T-helper 17 cell (primary cell): ENCODE measurements around the gene PARD3B. TPM values are rescaled to one million over a fixed set of nuclear protein-coding genes. Genes with fewer than 3 reads are reported as not detected.

Experiments
- ATAC-seq: fragments of 150-1000 bp; cut with Tn5 transposase; 2 replicates; pipeline ENCODE4 v1.10.0; 2021; ENCODE audit warnings: mild to moderate bottlenecking, moderate library complexity
- DNase-seq, 3 donors: peaks; one replicate each; pipeline versions ENCODE4 v3.0.0 to v3.0.0-alpha.2; 2020 to 2021
- H3K9me3 ChIP-seq: one replicate; pipeline ENCODE4 v1.7.0; 2013; ENCODE audit warnings: low read length, mild to moderate bottlenecking; ENCODE audit not compliant: control insufficient read depth, poor library complexity, severe bottlenecking
- H3K27ac Mint-ChIP-seq: one replicate; pipeline ENCODE4 v1.8.0; 2022; ENCODE audit warnings: mild to moderate bottlenecking, moderate library complexity, mixed read lengths
- H3K27me3 Mint-ChIP-seq: one replicate; pipeline ENCODE4 v1.8.0; 2022; ENCODE audit warnings: mixed read lengths
- H3K36me3 Mint-ChIP-seq: one replicate; pipeline ENCODE4 v1.8.0; 2022; ENCODE audit warnings: low read depth, mixed read lengths
- H3K4me1 Mint-ChIP-seq: one replicate; pipeline ENCODE4 v1.8.0; 2022; ENCODE audit warnings: mild to moderate bottlenecking, mixed read lengths
- H3K4me3 Mint-ChIP-seq: one replicate; pipeline ENCODE4 v1.8.0; 2022; ENCODE audit warnings: mild to moderate bottlenecking, moderate library complexity, mixed read lengths
- total RNA-seq, 4 donors: library from RNA in 2 of 4; stranded (reverse) in 2 of 4; gene quantifications; one replicate each; pipeline ENCODE4 v1.2.3 and lab custom pipeline; 2022 to 2026

Gene PARD3B
- total RNA-seq, 2 donors from 2014 or later, result 1.5 to 3.0 TPM

GRCh38 chr2:205259121-205259520 lies 713.8 kb downstream of the PARD3B start:
- Mint-ChIP-seq H3K4me1 (no peaks in the 10 kb centered on the region), H3K27ac (no peak overlapping the region), H3K36me3 (no peaks in the 10 kb centered on the region), H3K4me3 (no peak overlapping the region), H3K27me3 (no peaks in the 10 kb centered on the region)
- no peak for DNase-seq
- no peaks in the 10 kb centered on the region for H3K9me3 ChIP-seq
- ATAC-seq, result no peak

GRCh38 chr2:205261516-205262020 lies 716.3 kb downstream of the PARD3B start:
- no peaks in the 10 kb centered on the region for H3K9me3 ChIP-seq
- H3K27ac Mint-ChIP-seq, result no peak overlapping the region
- H3K27me3 Mint-ChIP-seq, result peaks cover 1% of the 10 kb centered on the region
- no peak overlapping the region for H3K4me3 Mint-ChIP-seq
- no peaks in the 10 kb centered on the region for H3K4me1 Mint-ChIP-seq
- no peak for ATAC-seq
- H3K36me3 Mint-ChIP-seq, result no peaks in the 10 kb centered on the region
- no peak for DNase-seq

GRCh38 chr2:205267323-205267722 lies 722.0 kb downstream of the PARD3B start:
- Mint-ChIP-seq H3K4me1 (no peaks in the 10 kb centered on the region), H3K4me3 (no peak overlapping the region), H3K27me3 (peaks cover 11% of the 10 kb centered on the region), H3K36me3 (no peaks in the 10 kb centered on the region), H3K27ac (no peak overlapping the region)
- ATAC-seq (no peak), DNase-seq (no peak)
- peaks cover 3% of the 10 kb centered on the region for H3K9me3 ChIP-seq

DNA sequence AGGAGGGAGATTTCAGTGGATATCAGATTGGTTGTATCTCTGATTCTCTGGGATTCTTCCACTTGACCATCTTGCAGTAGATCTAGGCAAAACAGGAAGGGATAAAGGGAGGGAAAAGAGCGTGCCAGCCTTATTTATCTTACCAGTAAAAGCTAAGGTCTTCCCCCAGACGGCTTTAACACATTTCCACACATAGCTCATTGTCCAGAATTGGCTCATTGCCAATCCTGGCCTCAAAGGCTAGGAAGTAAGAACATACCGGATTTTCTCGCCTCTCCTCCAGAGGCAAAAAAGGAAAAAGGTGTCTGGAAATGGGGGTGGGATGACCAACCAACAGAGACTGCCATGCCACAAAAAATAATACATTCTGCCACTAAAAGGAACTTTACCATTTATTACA lies 725.4 kb downstream of the PARD3B start:
- DNase-seq (no peak), ATAC-seq (no peak)
- Mint-ChIP-seq H3K36me3 (no peaks in the 10 kb centered on the region), H3K4me3 (no peak overlapping the region), H3K27ac (no peak overlapping the region), H3K27me3 (peaks cover 11% of the 10 kb centered on the region), H3K4me1 (no peaks in the 10 kb centered on the region)
- peaks cover 3% of the 10 kb centered on the region for H3K9me3 ChIP-seq

- no peak overlapping the region for H3K27ac Mint-ChIP-seq
- no peak for DNase-seq
- ATAC-seq, result no peak
- H3K27me3 Mint-ChIP-seq, result peaks cover 6% of the 10 kb centered on the region
- H3K4me3 Mint-ChIP-seq, result no peak overlapping the region
- peaks cover 2% of the 10 kb centered on the region for H3K9me3 ChIP-seq
- H3K36me3 Mint-ChIP-seq, result no peaks in the 10 kb centered on the region
- H3K4me1 Mint-ChIP-seq, result no peaks in the 10 kb centered on the region
These were observed 727.9 kb downstream of the PARD3B start for GRCh38 chr2:205273148-205273547.

DNA sequence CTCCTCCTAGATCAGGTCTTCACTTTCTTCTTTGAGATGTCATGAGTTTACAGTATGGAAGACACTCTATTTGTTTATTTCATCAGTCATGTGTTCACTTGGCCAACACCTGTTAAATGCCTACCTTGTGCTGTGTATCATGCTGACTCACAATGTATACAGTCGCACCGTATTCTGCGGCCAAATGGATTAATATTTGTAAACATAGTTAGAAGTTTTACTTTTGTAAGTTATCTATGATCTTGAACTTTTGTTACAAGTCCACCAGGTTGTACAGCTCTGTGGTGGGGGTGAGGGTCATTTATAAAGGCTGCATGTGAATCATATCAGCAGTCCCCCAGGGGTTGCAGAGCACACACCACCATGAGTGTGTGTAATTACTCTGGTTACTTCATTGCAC lies 728.4 kb downstream of the PARD3B start:
- Mint-ChIP-seq H3K36me3 (no peaks in the 10 kb centered on the region), H3K4me3 (no peak overlapping the region)
- ATAC-seq, result no peak

DNA sequence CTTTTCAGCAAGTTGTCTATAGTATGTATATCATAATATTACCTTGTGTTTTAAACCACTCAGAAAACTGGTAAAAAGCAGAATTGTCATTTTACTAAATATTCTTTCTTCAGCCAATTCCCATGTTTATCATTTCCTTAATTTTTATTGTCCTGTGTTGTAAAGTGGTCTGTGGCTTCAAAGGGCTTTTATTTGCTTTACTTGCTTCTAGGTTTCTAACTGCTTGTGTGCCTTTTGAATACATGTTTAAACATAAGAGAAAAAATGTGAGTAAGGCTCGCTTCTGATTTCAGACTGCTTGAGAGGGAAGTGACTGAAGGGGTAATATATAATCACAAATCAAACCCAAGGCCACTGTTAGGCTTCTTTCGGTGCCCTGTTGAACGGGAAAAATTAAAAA lies 729.5 kb downstream of the PARD3B start:
- Mint-ChIP-seq H3K27ac (no peak overlapping the region), H3K4me1 (no peaks in the 10 kb centered on the region), H3K36me3 (no peaks in the 10 kb centered on the region), H3K4me3 (no peak overlapping the region), H3K27me3 (peaks cover 6% of the 10 kb centered on the region)
- no peaks in the 10 kb centered on the region for H3K9me3 ChIP-seq
- no peak for ATAC-seq
- no peak for DNase-seq

More for the DNA sequence above, 728.4 kb downstream of the PARD3B start:
- no peaks in the 10 kb centered on the region for H3K9me3 ChIP-seq
- peaks cover 6% of the 10 kb centered on the region for H3K27me3 Mint-ChIP-seq
- DNase-seq, result no peak
- H3K27ac Mint-ChIP-seq, result no peak overlapping the region
- no peaks in the 10 kb centered on the region for H3K4me1 Mint-ChIP-seq

DNA sequence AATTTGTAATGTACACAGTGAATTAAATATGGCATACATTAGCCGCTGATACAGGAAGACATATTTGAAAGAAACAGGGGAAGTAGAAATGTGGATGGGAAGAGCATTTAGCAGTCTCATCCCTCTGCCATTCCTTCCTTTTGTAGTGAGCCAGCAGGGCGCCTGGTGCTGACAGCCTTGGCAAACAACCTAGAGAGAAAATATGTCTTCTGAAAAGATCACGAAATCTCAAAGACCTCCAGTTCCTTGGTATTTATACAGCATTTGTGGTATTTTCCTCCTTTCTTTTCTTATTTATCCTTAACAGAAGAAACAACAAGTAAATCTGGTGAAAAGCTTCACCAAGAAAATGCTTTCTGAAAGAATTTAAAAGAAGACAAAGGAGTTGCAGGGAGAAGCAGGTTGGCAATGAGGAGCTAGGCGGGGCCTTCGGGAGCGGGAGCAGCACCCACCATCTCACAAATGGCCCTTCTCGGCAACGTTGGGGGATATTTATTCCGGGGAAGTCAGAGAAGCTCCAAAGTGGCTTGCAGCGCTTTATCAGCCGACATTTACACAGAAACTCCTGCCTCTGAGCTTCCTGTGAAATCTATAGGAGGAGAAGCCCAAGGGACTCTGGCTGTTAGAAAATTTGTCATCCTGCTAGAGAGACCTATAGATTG lies 731.0 kb downstream of the PARD3B start:
- H3K27ac Mint-ChIP-seq, result no peak overlapping the region
- H3K36me3 Mint-ChIP-seq, result no peaks in the 10 kb centered on the region
- DNase-seq (no peak), ATAC-seq (no peak)
- H3K4me3 Mint-ChIP-seq, result no peak overlapping the region
- H3K4me1 Mint-ChIP-seq, result no peaks in the 10 kb centered on the region
- no peaks in the 10 kb centered on the region for H3K9me3 ChIP-seq
- no peaks in the 10 kb centered on the region for H3K27me3 Mint-ChIP-seq

DNA sequence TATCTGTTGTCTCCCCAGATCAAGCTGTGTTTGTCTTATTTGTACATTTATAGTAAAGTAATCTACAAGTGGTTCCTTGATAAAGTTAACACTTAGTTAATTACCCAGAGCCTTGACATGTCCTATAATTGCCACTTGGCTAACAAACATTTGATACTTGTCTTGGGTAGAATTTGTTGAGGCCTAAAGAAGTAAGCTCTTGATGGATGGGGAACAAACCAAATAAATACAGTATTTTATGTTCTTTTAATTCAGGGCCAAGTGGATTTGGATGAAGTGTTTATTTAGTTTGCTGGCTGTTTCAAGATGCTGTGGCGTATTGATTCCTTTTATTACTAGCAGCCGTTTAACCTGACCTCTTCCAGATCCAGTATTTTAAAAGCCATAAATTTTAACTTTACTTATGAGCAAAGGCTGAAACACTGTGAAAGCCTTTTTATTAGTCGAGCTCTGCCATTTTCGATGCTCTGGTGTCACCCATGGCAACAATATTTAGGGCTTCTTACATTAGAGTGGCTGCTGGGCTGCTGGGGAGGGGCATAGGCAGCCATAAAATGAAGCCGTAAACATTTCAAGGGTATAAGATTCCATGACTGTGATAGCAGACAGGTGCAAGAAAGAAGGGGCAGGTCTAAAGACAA lies 735.4 kb downstream of the PARD3B start:
- DNase-seq, result no peak
- Mint-ChIP-seq H3K4me3 (no peak overlapping the region), H3K27ac (no peak overlapping the region), H3K4me1 (no peaks in the 10 kb centered on the region), H3K36me3 (no peaks in the 10 kb centered on the region), H3K27me3 (no peaks in the 10 kb centered on the region)
- no peaks in the 10 kb centered on the region for H3K9me3 ChIP-seq
- ATAC-seq, result no peak

- Mint-ChIP-seq H3K27ac (no peak overlapping the region), H3K4me1 (no peaks in the 10 kb centered on the region), H3K36me3 (no peaks in the 10 kb centered on the region), H3K4me3 (no peak overlapping the region), H3K27me3 (no peaks in the 10 kb centered on the region)
- no peak for DNase-seq
- no peak for ATAC-seq
- H3K9me3 ChIP-seq, result no peaks in the 10 kb centered on the region
These were observed 738.5 kb downstream of the PARD3B start for GRCh38 chr2:205283736-205284270.

DNA sequence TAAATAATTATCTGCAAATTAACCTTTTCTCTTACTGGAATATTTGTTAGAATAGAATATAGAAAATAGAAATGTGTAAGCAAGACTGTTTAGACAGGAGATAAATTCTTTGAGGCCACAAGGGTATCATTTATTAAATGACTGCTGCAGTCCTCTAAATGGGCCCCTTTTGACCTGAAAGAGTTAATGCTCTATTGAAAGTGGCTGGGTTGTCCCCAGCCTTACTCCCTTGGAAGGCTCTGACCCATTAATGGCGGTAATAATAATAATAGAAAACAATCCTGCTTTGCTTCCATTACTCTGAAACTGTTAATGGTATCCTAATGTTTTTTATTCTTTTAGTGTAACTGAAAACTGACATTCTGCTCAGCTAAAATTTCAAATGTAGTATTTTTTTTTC lies 739.1 kb downstream of the PARD3B start:
- Mint-ChIP-seq H3K27ac (no peak overlapping the region), H3K27me3 (no peaks in the 10 kb centered on the region), H3K4me1 (no peaks in the 10 kb centered on the region), H3K36me3 (no peaks in the 10 kb centered on the region), H3K4me3 (no peak overlapping the region)
- DNase-seq (no peak), ATAC-seq (no peak)
- H3K9me3 ChIP-seq, result no peaks in the 10 kb centered on the region

DNA sequence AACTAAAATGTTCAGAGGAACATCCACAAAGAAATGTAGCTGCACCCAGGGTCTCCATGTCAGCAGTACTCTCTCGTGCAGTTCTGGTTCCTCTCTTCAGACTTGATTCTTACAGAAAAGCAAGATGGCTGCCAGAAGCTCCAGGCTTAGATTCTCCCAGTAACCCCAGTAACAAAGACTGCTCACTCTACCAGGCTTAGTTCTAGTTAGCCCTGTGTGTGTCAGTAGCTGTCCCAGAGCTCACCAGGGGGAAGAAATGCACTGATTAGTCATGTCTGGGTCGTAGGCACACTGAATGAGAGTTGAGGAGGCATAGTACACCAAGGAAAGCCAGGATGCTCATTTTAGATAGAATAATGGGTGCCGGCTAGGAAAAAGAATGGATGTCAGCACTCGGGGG lies 742.0 kb downstream of the PARD3B start:
- H3K9me3 ChIP-seq, result no peaks in the 10 kb centered on the region
- no peak for DNase-seq
- Mint-ChIP-seq H3K36me3 (no peaks in the 10 kb centered on the region), H3K4me1 (no peaks in the 10 kb centered on the region), H3K4me3 (no peak overlapping the region), H3K27ac (no peak overlapping the region), H3K27me3 (no peaks in the 10 kb centered on the region)
- no peak for ATAC-seq

DNA sequence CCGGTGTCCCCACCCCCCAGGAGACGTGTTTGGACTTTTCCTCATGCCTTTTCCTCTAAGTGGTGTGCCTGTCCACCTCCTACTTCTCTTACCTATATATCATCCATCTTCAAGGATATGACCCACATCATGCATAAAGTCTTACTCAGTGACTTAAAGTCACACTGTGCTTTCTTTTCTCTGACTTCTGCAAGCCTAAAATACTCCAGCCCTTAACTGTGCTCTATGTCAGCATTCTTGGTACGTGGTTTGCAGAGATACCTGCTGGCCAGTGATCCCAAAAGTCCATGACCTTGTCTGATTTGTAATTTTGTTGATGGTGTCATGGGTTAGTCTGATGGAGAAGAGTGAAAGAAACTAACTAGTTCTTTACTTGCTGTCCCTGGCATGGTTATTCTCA lies 743.4 kb downstream of the PARD3B start:
- H3K4me1 Mint-ChIP-seq, result no peaks in the 10 kb centered on the region
- no peaks in the 10 kb centered on the region for H3K27me3 Mint-ChIP-seq
- DNase-seq, result no peak
- H3K36me3 Mint-ChIP-seq, result no peaks in the 10 kb centered on the region
- H3K27ac Mint-ChIP-seq, result no peak overlapping the region
- no peak overlapping the region for H3K4me3 Mint-ChIP-seq
- no peaks in the 10 kb centered on the region for H3K9me3 ChIP-seq
- no peak for ATAC-seq

GRCh38 chr2:205290299-205290698 lies 745.0 kb downstream of the PARD3B start:
- Mint-ChIP-seq H3K4me1 (no peaks in the 10 kb centered on the region), H3K27me3 (no peaks in the 10 kb centered on the region), H3K27ac (no peak overlapping the region), H3K4me3 (no peak overlapping the region), H3K36me3 (no peaks in the 10 kb centered on the region)
- no peaks in the 10 kb centered on the region for H3K9me3 ChIP-seq
- ATAC-seq, result no peak
- DNase-seq, result no peak
